Tibial artery (tissue), 4 donors: ENCODE measurements around the gene TNFRSF1A.
A peak's percentile ranks its signal among the peaks of the same experiment; 100 is the strongest.

Source experiments
- DNase-seq, 2 donors: peaks; one replicate each; pipeline ENCODE4 v3.0.0-alpha.2; 2019
- H3K27ac ChIP-seq, 2 donors: fragments of 200-600 bp; sonication (generic) in 1 of 2; 1 replicate in 1 of 2; 2 replicates in 1 of 2; pipeline ENCODE4 v1.5.1; 2018 to 2019; ENCODE audit warnings: mild to moderate bottlenecking in 1 of 2
- H3K27me3 ChIP-seq, 2 donors: fragments of 200-600 bp; sonication (generic) in 1 of 2; one replicate each; pipeline versions ENCODE4 v1.5.1 to v1.6.0; 2016 to 2019
- H3K36me3 ChIP-seq, 3 donors: fragments of 200-600 bp; sonication (generic) in 2 of 3; one replicate each; pipeline ENCODE4 v1.5.1; 2016 to 2019; ENCODE audit warnings: mild to moderate bottlenecking in 2 of 3
- H3K4me1 ChIP-seq, 4 donors: fragments of 200-600 bp; sonication (generic) in 2 of 4; 1 replicate in 3 of 4; 2 replicates in 1 of 4; pipeline ENCODE4 v1.5.1; 2016 to 2019
- H3K4me3 ChIP-seq, 2 donors: fragments of 200-600 bp; sonication (generic) in 1 of 2; 1 replicate in 1 of 2; 2 replicates in 1 of 2; pipeline ENCODE4 v1.5.1; 2018 to 2019; ENCODE audit warnings: mild to moderate bottlenecking in 2 of 2
- H3K9me3 ChIP-seq, 3 donors: fragments of 200-600 bp; sonication (generic) in 1 of 3; one replicate each; pipeline ENCODE4 v1.5.1; 2016 to 2019
- CTCF ChIP-seq, 2 experiments: fragments of 200-600 bp in 1 of 2; fragments of 450-650 bp in 1 of 2; IDR thresholded peaks; one replicate each; pipeline ENCODE4 v1.5.1; 2017 to 2019; ENCODE audit warnings: antibody characterized with exemption in 2 of 2, mild to moderate bottlenecking in 1 of 2, moderate library complexity in 1 of 2
- intact Hi-C: fragments of 100-400 bp; cut with DNase I; formaldehyde crosslinking; loops from one replicate; pipeline ENCODE4 v1.15.0; 2023; ENCODE audit warnings: low total_unique reads

Gene TNFRSF1A

GRCh38 chr12:6341417-6342139, at the start of gene TNFRSF1A:
Gene TNFRSF1A (minus strand): TSS chr12:6342076. CDS start chr12:6341814, 262 bp downstream.
- peak within 1 kb of the TSS; percentile 97 to 99 for H3K4me3 ChIP-seq
- peaks cover 0 to 8% (median 0%) of the 10 kb centered on the region in 3 donors for H3K36me3 ChIP-seq
- no peaks in the 10 kb centered on the region for H3K9me3 ChIP-seq
- peak; percentile 85 to 91 for DNase-seq
- peak within 1 kb of the TSS; percentile 99 for H3K27ac ChIP-seq
- TF ChIP-seq CTCF (IDR thresholded peaks at IDR 0.05): no peak
- no peaks in the 10 kb centered on the region for H3K27me3 ChIP-seq
- peaks cover 0 to 78% (median 66%) of the 10 kb centered on the region in 4 donors for H3K4me1 ChIP-seq
- intact Hi-C loops: loop anchor here (5.0 kb wide), 1 partner anchor 191 kb away; the partner anchor contains the start of gene GAPDH

GRCh38 chr12:6391013-6391412, 49.1 kb upstream of the TNFRSF1A start:
- Histone ChIP-seq H3K36me3 (peaks cover 35 to 68% (median 59%) of the 10 kb centered on the region in 3 donors), H3K4me3 (no peak overlapping the region), H3K27me3 (no peaks in the 10 kb centered on the region), H3K4me1 (peaks cover 0 to 18% (median 9%) of the 10 kb centered on the region in 4 donors), H3K9me3 (no peaks in the 10 kb centered on the region), H3K27ac (no peak overlapping the region)
- no peak for TF ChIP-seq CTCF (IDR thresholded peaks at IDR 0.05)
- intact Hi-C loops: loop anchor here (2.0 kb wide), 1 partner anchor 60 kb away; no protein-coding TSS in a partner anchor
- DNase-seq: no peak

- Histone ChIP-seq H3K27ac (no peak overlapping the region), H3K4me3 (no peak overlapping the region), H3K4me1 (peaks cover 0 to 23% (median 14%) of the 10 kb centered on the region in 4 donors), H3K27me3 (no peaks in the 10 kb centered on the region), H3K36me3 (peaks cover 38 to 71% (median 62%) of the 10 kb centered on the region in 3 donors), H3K9me3 (no peaks in the 10 kb centered on the region)
- no peak for TF ChIP-seq CTCF (IDR thresholded peaks at IDR 0.05)
- intact Hi-C loops: loop anchor here (2.0 kb wide), 1 partner anchor 59 kb away; no protein-coding TSS in a partner anchor
- DNase-seq: no peak
Measured at GRCh38 chr12:6390084-6390799, 48.4 kb upstream of the TNFRSF1A start.

- intact Hi-C loops: no loop called here
- Histone ChIP-seq H3K36me3 (peaks cover 38 to 59% (median 55%) of the 10 kb centered on the region in 3 donors), H3K27me3 (no peaks in the 10 kb centered on the region), H3K27ac (no peak overlapping the region), H3K9me3 (no peaks in the 10 kb centered on the region), H3K4me1 (peaks cover 0 to 40% (median 33%) of the 10 kb centered on the region in 4 donors), H3K4me3 (no peak overlapping the region)
- no peak for TF ChIP-seq CTCF (IDR thresholded peaks at IDR 0.05)
- no peak for DNase-seq
Measured at GRCh38 chr12:6387541-6387940, 45.7 kb upstream of the TNFRSF1A start.

GRCh38 chr12:6386491-6386890, 44.6 kb upstream of the TNFRSF1A start:
- Histone ChIP-seq H3K9me3 (no peaks in the 10 kb centered on the region), H3K4me1 (peaks cover 0 to 32% (median 29%) of the 10 kb centered on the region in 4 donors), H3K36me3 (peaks cover 38 to 58% (median 52%) of the 10 kb centered on the region in 3 donors), H3K4me3 (no peak overlapping the region), H3K27me3 (no peaks in the 10 kb centered on the region), H3K27ac (peak overlapping the region; percentile 16 to 23)
- intact Hi-C loops: no loop called here
- no peak for TF ChIP-seq CTCF (IDR thresholded peaks at IDR 0.05)
- no peak for DNase-seq
